HG03520 (cell line): ENCODE measurements around the gene FCMR.
A peak's percentile ranks its signal among the peaks of the same experiment; 100 is the strongest.
"Not testable (repeated sequence)": the region's sequence is repeated elsewhere in the genome, so short reads cannot be mapped to it uniquely, and the experiment has no call there.

Experiments used
- ATAC-seq: cut with Tn5 transposase; IDR thresholded peaks from one replicate; pipeline ENCODE4 v1.9.1; 2021; ENCODE audit warnings: mild to moderate bottlenecking, moderate library complexity; ENCODE audit not compliant: unreplicated experiment

FCMR gene

GRCh38 chr1:206924592-206925105 is 2.9 kb upstream of the FCMR start:
- peak; percentile 12 for ATAC-seq

- ATAC-seq = not testable (repeated sequence)
Observed at GRCh38 chr1:206923961-206924557, 2.3 kb upstream of the FCMR start.

GRCh38 chr1:206923009-206923960 is 1.5 kb upstream of the FCMR start:
- peak; percentile 34 for ATAC-seq

- ATAC-seq = no peak
Observed at GRCh38 chr1:206922524-206922923, 783 bp upstream of the FCMR start.

- ATAC-seq = no peak
Observed at GRCh38 chr1:206918076-206918475, 3.7 kb downstream of the FCMR start.

- ATAC-seq = no peak
Observed at GRCh38 chr1:206916000-206916709, 5.6 kb downstream of the FCMR start.

GRCh38 chr1:206915030-206915735 is 6.6 kb downstream of the FCMR start:
- no peak for ATAC-seq

- ATAC-seq = no peak
Observed at GRCh38 chr1:206913766-206914537, 7.8 kb downstream of the FCMR start.

GRCh38 chr1:206912445-206913095 is 9.2 kb downstream of the FCMR start:
- no peak for ATAC-seq

GRCh38 chr1:206911064-206911663 is 10.6 kb downstream of the FCMR start:
- no peak for ATAC-seq

- ATAC-seq = no peak
Observed at GRCh38 chr1:206909883-206910318, 11.8 kb downstream of the FCMR start.

- ATAC-seq = no peak
Observed at GRCh38 chr1:206909161-206909882, 12.4 kb downstream of the FCMR start.

GRCh38 chr1:206908038-206908437 is 13.7 kb downstream of the FCMR start:
- no peak for ATAC-seq

GRCh38 chr1:206907304-206907991 is 14.3 kb downstream of the FCMR start:
- ATAC-seq = no peak

GRCh38 chr1:206905295-206906164 is 16.2 kb downstream of the FCMR start:
- ATAC-seq = no peak

- no peak for ATAC-seq
Observed at GRCh38 chr1:206904423-206905142, 17.2 kb downstream of the FCMR start.
